Hematopoietic multipotent progenitor cell treated with erythropoietin and hydrocortisone succinate and interleukin-3 and kit ligand, for 6 days (in vitro differentiated cells): ENCODE data around the gene NISCH.

ENCODE experiments used
- DNase-seq: peaks from one replicate; pipeline ENCODE4 v3.0.0-alpha.2; 2015

NISCH gene

DNA sequence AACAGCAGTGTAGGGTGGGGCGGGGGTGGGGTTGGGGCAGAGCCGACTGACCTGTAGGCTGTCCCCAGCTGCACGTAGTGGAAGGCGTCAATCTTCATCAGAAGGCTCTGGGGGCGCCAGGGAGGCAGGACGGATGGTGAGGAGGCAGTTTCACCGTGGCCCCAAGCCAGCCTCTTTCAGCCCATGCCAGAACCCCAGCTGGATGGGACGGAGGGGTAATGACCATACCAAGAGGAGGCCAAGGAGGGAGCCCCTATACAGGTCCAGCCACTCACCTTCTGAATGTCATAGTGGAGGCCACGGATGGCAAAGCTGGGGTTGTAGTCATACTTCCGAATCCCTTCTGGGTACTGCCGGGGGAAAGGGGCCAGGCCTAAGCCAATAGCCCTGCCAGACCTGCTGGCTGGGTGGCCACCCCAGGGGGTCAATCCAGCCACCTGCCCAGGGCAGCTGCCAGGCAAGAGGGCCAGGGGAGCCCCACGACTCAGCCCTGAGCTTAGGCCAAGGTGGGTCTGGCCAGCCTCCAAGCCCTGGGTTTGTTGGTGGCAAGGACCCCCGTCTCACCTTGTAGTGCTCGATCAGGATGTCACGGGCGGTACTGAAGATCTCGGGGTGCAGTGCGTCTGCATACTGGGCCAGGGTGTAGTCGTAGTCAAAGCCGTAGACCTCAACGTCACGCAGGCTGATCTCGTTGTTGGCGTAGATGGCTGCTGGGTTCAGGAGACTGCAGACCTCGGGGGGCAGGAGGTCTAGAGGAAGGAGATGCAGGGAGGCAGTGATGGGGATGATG, 73.4 kb downstream of the NISCH start:
- no peak for DNase-seq

- no peak for DNase-seq
These were observed 74.3 kb downstream of the NISCH start for GRCh38 chr3:52529376-52530333.

GRCh38 chr3:52530918-52531826, 75.8 kb downstream of the NISCH start:
- no peak for DNase-seq

- DNase-seq = no peak
These were observed 76.6 kb downstream of the NISCH start for GRCh38 chr3:52531860-52532516.

- DNase-seq = peak; percentile 90
These were observed 77.1 kb downstream of the NISCH start for GRCh38 chr3:52532517-52532837.

DNA sequence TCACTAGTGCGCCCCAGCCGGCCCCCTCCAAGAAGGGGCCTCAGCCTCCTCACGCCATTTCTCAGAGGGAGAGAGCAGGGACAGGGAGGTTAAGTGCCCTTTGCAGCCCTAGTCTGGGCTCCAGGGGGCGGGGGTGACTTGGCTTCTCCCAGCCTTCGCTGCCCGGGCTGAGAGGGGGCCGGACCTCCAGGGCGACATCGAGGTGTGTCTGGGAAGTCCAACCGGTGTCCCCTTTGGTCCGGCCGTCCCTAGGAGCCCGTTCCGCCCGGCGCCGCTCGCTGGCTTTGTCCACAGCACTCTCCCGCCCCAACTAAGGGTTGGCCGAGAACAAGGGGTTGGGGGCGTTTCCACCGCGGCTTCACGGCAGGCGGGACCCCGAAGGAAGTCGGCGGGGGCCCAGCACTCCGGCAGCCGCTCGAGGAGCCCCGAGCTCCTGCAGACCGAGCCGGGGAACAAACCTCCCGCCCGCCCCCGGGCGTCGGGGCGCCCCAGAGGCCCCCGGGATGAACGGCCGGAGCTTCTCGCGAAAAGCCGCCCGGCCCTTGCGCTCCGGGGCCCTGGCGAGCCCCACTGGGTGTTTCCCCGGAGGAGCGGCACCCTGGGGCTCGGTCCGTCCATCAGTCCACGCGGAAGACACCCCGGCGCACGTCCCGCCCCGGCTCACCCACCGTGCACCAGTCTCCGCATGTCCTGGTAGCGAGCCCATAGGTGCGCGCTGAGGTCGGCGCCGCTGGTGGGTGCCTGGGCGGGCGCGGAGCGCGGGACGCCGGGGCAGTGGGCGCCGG, 77.6 kb downstream of the NISCH start:
- DNase-seq = peak; percentile 50

DNA sequence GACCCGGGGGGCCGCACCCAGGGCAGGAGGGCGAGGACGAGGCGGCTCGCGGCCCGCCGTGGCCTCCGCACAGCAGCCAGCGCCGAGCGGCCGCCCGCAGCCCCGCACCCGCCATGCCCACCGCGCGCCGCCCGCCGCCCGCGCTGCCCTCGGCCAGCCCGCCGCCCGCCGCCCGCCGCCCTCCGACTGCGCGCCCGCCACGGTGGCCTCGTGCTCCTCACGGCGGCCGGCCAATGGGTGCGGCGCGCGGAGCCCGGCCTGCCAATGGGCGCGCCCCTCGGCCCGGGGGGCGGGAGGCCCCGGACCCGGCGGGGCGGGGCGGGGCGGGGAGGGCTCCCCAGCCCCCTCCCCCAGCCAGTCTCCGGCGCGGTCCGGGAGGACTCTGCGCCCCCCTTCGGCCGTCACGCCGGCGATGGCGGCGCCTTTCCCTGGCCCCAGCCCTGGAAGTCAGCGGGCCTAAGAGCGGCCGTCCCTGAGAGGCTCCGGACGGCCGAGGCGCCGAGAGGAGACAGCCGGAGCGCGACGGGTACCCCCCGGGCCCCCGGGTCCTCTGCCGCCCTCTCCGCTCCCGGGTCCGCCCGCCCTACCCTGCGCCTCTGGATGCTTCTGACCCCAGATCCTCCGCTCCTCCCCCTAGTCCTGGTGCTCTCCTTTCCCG, 78.3 kb downstream of the NISCH start, which contains the start of gene NT5DC2:
NT5DC2 (minus strand) TSS at position 235 of the 658 bp plus-strand sequence; CDS start at position 115, 120 bp downstream.
- peak; percentile 88 for DNase-seq

DNA sequence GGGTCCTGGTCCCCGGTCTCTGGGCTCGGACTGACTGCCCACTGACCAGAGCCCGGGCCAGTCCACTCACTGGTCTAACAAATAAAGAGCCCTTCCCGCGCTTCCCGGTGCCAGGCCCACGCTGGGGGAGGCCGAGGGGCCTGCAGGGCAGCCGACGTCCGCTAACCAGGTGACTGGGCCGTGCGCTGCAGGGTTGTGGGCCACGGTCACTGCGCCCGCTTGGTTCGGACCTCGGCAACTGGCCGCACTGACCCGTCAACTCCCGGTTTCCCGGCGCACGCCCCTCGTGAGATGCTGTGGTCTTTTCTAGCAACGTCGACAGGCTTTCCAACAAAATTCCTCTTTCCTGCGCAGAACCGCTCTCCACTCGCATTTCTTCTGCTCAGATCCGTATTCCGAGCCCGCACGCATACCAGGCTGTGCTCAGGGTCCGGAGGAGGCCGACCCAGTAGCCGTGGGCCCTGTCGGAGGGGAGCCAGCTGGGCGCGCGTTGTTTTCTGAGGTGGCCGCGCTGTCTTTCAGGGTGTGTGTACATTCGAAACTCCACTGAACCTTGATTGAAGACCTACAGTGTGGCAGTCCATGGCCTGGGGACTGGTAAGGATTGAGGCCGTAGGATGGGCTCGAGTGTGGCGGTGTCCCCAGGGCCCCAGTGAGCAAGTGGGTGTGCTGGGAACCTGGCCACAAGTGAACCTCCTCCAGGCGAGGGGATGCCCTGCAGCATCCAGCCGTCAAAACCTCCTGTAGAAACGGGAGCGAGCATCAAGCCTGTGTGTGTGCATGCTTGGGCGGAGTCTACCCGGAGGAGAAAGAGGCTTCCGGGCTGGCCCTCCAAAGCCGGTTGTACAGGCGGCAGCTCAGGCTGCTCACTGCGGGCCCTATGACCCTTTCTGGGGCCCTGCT, 79.1 kb downstream of the NISCH start:
- no peak for DNase-seq

- DNase-seq = no peak
These were observed 80.2 kb downstream of the NISCH start for GRCh38 chr3:52535411-52536111.

DNA sequence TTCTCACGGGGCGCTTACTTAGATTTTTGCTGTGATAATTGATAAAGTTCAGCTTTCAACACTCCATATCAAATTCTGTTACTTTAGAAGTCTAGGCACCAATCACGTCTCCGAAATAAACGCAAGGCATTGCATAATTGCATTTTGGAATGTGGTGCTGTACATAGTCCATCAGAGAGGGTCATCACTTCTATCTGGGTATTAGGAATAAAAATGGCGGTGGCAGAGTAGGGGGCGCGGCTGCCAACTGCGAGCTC, 80.6 kb downstream of the NISCH start:
- DNase-seq = no peak

- DNase-seq = peak; percentile 99
These were observed 81.2 kb downstream of the NISCH start, which contains the start of gene UQCC5 for GRCh38 chr3:52536369-52537164. UQCC5 (plus strand) TSS chr3:52536605; CDS start chr3:52536756, 151 bp downstream.

GRCh38 chr3:52537165-52537620, 81.8 kb downstream of the NISCH start:
- DNase-seq = peak; percentile 64

- no peak for DNase-seq
These were observed 82.5 kb downstream of the NISCH start for GRCh38 chr3:52537726-52538421.

- DNase-seq = no peak
These were observed 83.7 kb downstream of the NISCH start for GRCh38 chr3:52539010-52539653.

- no peak for DNase-seq
These were observed 85.6 kb downstream of the NISCH start for GRCh38 chr3:52541050-52541449.
